Measurements from ENCODE around the gene CACNA1B. TPM values are rescaled to one million over a fixed set of nuclear protein-coding genes. Genes with fewer than 3 reads are reported as not detected.

Gene CACNA1B
- total and polyA plus RNA-seq, 9 donors, result 0.01 to 3.8 (median 0.16) TPM; not detected in 1

- Histone ChIP-seq H3K4me1 (ENCODE audit: insufficient read depth) (no peaks in the 10 kb centered on the region), H3K36me3 (no peaks in the 10 kb centered on the region), H3K4me3 (no peak overlapping the region), H3K9me3 (no peaks in the 10 kb centered on the region), H3K27ac (no peak overlapping the region), H3K27me3 (no peaks in the 10 kb centered on the region)
- WGBS, 3 donors, result 74 to 82% (median 75%) methylated on average over 11 to 14 of the region's 14 CpGs
- TF ChIP-seq CTCF (IDR thresholded peaks at IDR 0.05), result no peak
- no peak for TF ChIP-seq POLR2A (IDR thresholded peaks at IDR 0.05)
- DNase-seq, result no peak
- intact Hi-C loops (cut with DNase I), result no loop called here
Measured at GRCh38 chr9:137899551-137900360, 22.2 kb downstream of the CACNA1B start.

DNA sequence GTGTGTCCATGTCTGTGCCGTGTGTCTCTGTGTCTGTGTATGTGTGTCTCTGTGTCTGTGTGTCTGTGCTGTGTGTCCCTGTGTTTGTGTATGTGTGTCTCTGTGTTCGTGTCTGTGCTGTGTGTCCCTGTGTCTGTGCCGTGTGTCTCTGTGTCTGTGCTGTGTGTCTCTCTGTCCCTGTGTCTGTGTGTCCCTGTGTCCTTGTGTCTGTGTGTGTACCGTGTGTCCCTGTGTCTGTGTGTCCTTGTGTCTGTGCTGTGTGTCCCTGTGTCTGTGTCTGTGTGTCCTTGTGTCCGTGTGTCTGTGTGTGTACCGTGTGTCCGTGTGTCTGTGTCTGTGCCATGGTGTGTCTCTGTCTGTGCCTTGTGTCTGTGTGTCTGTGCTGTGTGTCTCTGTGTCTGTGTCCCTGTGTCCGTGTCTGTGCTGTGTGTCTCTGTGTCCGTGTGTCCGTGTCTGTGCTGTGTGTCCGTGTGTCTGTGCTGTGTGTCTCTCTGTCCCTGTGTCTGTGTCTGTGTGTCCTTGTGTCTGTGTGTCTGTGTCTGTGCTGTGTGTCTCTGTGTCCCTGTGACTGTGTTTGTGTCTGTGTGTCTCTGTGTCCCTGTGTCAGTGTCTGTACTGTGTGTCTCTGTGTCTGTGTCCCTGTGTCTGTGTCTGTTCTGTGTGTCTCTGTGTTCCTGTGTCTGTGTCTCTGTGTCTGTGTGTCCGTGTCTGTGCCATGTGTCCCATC is 23.2 kb downstream of the CACNA1B start:
- Histone ChIP-seq H3K27ac (no peak overlapping the region), H3K27me3 (no peaks in the 10 kb centered on the region), H3K36me3 (no peaks in the 10 kb centered on the region), H3K4me1 (ENCODE audit: insufficient read depth) (no peaks in the 10 kb centered on the region), H3K9me3 (no peaks in the 10 kb centered on the region), H3K4me3 (no peak overlapping the region)
- no peak for DNase-seq
- WGBS, 3 donors, result 83 to 92% (median 85%) methylated on average over 12 of the region's 12 CpGs
- intact Hi-C loops (cut with DNase I), result no loop called here
- no peak for TF ChIP-seq EP300 (IDR thresholded peaks at IDR 0.05)
- TF ChIP-seq CTCF (IDR thresholded peaks at IDR 0.05), result no peak
- TF ChIP-seq POLR2A (IDR thresholded peaks at IDR 0.05), result no peak

DNA sequence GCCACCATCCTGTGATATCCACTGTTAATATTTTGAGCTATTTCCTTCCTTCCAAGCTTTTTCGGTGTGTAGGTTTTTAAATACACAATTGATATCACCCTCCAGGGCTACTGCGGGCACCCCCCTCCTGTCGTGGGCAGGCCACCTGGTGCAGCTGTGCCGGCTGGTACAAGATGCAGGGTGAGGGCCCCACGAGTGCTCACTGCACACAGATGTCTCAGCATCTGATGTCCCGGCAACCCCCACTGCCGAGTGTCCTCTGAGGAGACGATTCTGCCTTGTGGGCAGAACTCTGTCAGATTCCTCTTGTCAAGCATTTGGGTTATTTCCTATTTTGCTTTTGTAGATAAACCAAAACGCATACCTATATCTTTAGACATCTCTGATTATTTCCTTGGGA is 25.1 kb downstream of the CACNA1B start:
- intact Hi-C loops (cut with DNase I), result no loop called here
- DNase-seq, result no peak
- Histone ChIP-seq H3K27ac (no peak overlapping the region), H3K4me3 (no peak overlapping the region), H3K9me3 (no peaks in the 10 kb centered on the region), H3K27me3 (no peaks in the 10 kb centered on the region), H3K4me1 (ENCODE audit: insufficient read depth) (no peaks in the 10 kb centered on the region), H3K36me3 (no peaks in the 10 kb centered on the region)
- 72 to 82% (median 75%) methylated on average over 9 of the region's 9 CpGs for WGBS, 3 donors
- TF ChIP-seq POLR2A (IDR thresholded peaks at IDR 0.05) (no peak), EP300 (IDR thresholded peaks at IDR 0.05) (no peak), CTCF (IDR thresholded peaks at IDR 0.05) (no peak)

DNA sequence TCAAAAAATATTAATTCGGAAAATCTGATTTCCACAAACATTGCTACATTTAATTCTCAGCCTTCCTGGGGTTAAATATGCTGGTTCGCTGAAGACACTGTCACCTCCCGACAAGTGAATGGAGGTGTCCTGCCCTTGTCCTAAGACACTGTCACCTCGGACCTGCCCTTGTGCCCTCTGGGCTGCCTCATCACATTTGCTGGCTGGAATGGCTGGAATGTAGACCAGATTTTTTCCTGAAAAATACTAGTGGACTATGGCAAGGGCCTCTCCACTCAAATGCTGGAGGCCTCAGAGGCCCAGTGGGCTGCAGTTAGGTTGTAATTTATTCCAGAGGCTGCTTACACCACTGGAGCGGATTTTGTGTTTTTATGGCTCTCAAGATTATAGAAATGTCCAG is 28.2 kb downstream of the CACNA1B start:
- H3K4me1 ChIP-seq (ENCODE audit: insufficient read depth), result no peaks in the 10 kb centered on the region
- intact Hi-C loops (cut with DNase I), result no loop called here
- TF ChIP-seq CTCF (IDR thresholded peaks at IDR 0.05) (no peak), POLR2A (IDR thresholded peaks at IDR 0.05) (no peak), EP300 (IDR thresholded peaks at IDR 0.05) (no peak)
- WGBS, 3 donors, result 42 to 47% (median 43%) methylated on average over 5 of the region's 5 CpGs
- H3K27ac ChIP-seq, result no peak overlapping the region
- DNase-seq, result no peak
- no peaks in the 10 kb centered on the region for H3K36me3 ChIP-seq
- no peaks in the 10 kb centered on the region for H3K9me3 ChIP-seq
- H3K4me3 ChIP-seq, result no peak overlapping the region
- no peaks in the 10 kb centered on the region for H3K27me3 ChIP-seq
